Astrocyte (in vitro differentiated cells and primary cell): ENCODE data around the gene BOD1. TPM values are rescaled to one million over a fixed set of nuclear protein-coding genes. Genes with fewer than 3 reads are reported as not detected.

Experiments used
- DNase-seq: peaks from one replicate; pipeline ENCODE4 v3.0.0-alpha.2; 2010; ENCODE audit warnings: low read depth
- FAIRE-seq: peaks from 2 replicates; lab custom pipeline; 2011; peaks lifted over from hg19 to GRCh38; lab: Jason Lieb, UNC
- H2AFZ ChIP-seq: 2 replicates; pipeline ENCODE4 v1.6.0; 2012; ENCODE audit warnings: low read depth, low read length, inconsistent platforms
- H3K27ac ChIP-seq: 2 replicates; pipeline ENCODE4 v1.5.1; 2011; ENCODE audit warnings: low read depth, low read length, inconsistent platforms
- H3K27me3 ChIP-seq: 2 replicates; pipeline ENCODE4 v1.6.0; 2011; ENCODE audit warnings: low read length, inconsistent platforms; ENCODE audit not compliant: insufficient read depth
- H3K36me3 ChIP-seq: 2 replicates; pipeline ENCODE4 v1.5.1; 2011; ENCODE audit warnings: low read length, inconsistent platforms; ENCODE audit not compliant: insufficient read depth
- H3K4me1 ChIP-seq: 2 replicates; pipeline ENCODE4 v1.5.1; 2011; ENCODE audit warnings: low read length, inconsistent platforms; ENCODE audit not compliant: insufficient read depth
- H3K4me2 ChIP-seq: 2 replicates; pipeline ENCODE4 v1.6.0; 2012; ENCODE audit warnings: low read length, inconsistent platforms
- H3K4me3 ChIP-seq: 2 replicates; pipeline ENCODE4 v1.5.1; 2011; ENCODE audit warnings: low read depth, mild to moderate bottlenecking, low read length, inconsistent platforms; ENCODE audit not compliant: insufficient read depth
- H3K79me2 ChIP-seq: 2 replicates; pipeline ENCODE4 v1.6.0; 2012; ENCODE audit warnings: mild to moderate bottlenecking, low read length, inconsistent platforms; ENCODE audit not compliant: insufficient read depth
- H3K9ac ChIP-seq: 2 replicates; pipeline ENCODE4 v1.6.0; 2012; ENCODE audit warnings: mild to moderate bottlenecking, low read length, inconsistent platforms
- H3K9me3 ChIP-seq: 2 replicates; pipeline ENCODE4 v1.5.1; 2012; ENCODE audit warnings: low read depth, mild to moderate bottlenecking, low read length, inconsistent platforms; ENCODE audit not compliant: insufficient read depth
- H4K20me1 ChIP-seq: 2 replicates; pipeline ENCODE4 v1.6.0; 2012; ENCODE audit warnings: low read length, inconsistent platforms; ENCODE audit not compliant: insufficient read depth
- H3K27ac Mint-ChIP-seq: one replicate; pipeline ENCODE4 v1.8.0; 2021; ENCODE audit warnings: mild to moderate bottlenecking, mixed read lengths; ENCODE audit not compliant: unreplicated experiment
- H3K27me3 Mint-ChIP-seq: one replicate; pipeline ENCODE4 v1.8.0; 2021; ENCODE audit warnings: low read depth, mixed read lengths; ENCODE audit not compliant: unreplicated experiment
- H3K36me3 Mint-ChIP-seq: one replicate; pipeline ENCODE4 v1.8.0; 2021; ENCODE audit warnings: low read depth, mixed read lengths; ENCODE audit not compliant: unreplicated experiment
- H3K4me1 Mint-ChIP-seq: one replicate; pipeline ENCODE4 v1.8.0; 2021; ENCODE audit warnings: low read depth, mixed read lengths; ENCODE audit not compliant: unreplicated experiment
- H3K4me3 Mint-ChIP-seq: one replicate; pipeline ENCODE4 v1.8.0; 2021; ENCODE audit warnings: mild to moderate bottlenecking, moderate library complexity, mixed read lengths; ENCODE audit not compliant: unreplicated experiment
- H3K9me3 Mint-ChIP-seq: one replicate; pipeline ENCODE4 v1.8.0; 2021; ENCODE audit warnings: mild to moderate bottlenecking, mixed read lengths; ENCODE audit not compliant: unreplicated experiment
- EZH2 ChIP-seq: IDR thresholded peaks from 2 replicates; pipeline ENCODE4 v1.6.1; 2012; ENCODE audit warnings: mild to moderate bottlenecking, low read length, inconsistent platforms; ENCODE audit not compliant: insufficient read depth
- total RNA-seq: library from RNA; stranded (reverse); gene quantifications from 2 replicates; pipeline ENCODE4 v1.2.1, GENCODE V29; 2021
- TF ChIP-seq, protein P1 (sequence below): IDR thresholded peaks from 2 replicates; pipeline ENCODE4 v1.5.1; 2011; ENCODE audit warnings: low read depth, mild to moderate bottlenecking, inconsistent platforms, low read length, moderate library complexity; ENCODE audit not compliant: insufficient read depth

The BOD1 gene
- total RNA-seq, 1 donor from 2014 or later: 76.8 TPM

DNA sequence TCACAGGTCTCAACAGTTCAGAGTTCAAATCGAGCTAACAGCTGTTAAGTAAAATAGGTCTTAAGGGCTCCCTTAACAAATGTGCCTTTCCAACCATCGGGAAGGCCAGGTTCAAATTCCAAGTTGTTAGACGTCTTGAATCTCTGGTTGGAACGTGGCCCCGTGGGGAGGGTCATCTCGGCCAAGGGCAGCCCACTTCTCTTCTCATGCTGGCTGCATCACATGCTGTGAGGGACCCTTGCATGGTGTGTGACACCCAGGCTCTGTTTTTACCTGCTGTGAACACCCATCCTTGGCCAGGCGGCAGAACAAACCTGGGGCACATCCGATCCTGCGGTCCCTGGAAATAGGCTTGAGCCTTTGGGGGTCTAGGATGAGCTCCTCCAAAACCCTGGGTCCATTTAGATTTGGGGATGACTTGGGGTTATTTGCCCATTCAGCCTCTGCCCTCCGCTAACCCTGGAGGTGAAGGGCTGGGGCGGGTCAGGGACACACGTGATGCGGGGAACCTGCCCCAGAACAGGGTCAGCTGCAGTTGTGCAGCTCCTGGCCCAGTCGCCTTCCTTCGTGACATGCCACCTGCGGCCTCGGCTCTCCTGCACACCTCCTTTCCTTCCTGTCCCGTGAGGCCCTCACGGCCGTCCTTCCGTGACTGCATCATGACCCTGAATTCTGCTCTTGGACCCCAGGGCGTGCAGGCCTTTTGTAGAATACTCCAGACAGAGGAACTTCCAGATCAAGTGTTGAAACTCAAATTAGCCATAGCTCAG lies 45.9 kb downstream of the BOD1 start:
- Histone ChIP-seq H3K9ac (no peak overlapping the region), H3K27me3 (no peaks in the 10 kb centered on the region), H3K9me3 (no peaks in the 10 kb centered on the region), H3K36me3 (no peaks in the 10 kb centered on the region), H3K79me2 (no peaks in the 10 kb centered on the region), H2AFZ (no peak overlapping the region), H4K20me1 (no peaks in the 10 kb centered on the region), H3K4me3 (no peak overlapping the region), H3K27ac (no peak overlapping the region), H3K4me1 (peaks cover 6% of the 10 kb centered on the region), H3K4me2 (no peak overlapping the region)
- Mint-ChIP-seq H3K27me3 (peaks cover 14% of the 10 kb centered on the region), H3K4me3 (no peak overlapping the region), H3K36me3 (peaks cover 2% of the 10 kb centered on the region), H3K9me3 (peaks cover 18% of the 10 kb centered on the region), H3K4me1 (peaks cover 2% of the 10 kb centered on the region), H3K27ac (no peak overlapping the region)
- no peak for DNase-seq
- FAIRE-seq: no peak
- TF ChIP-seq, protein P1, sequence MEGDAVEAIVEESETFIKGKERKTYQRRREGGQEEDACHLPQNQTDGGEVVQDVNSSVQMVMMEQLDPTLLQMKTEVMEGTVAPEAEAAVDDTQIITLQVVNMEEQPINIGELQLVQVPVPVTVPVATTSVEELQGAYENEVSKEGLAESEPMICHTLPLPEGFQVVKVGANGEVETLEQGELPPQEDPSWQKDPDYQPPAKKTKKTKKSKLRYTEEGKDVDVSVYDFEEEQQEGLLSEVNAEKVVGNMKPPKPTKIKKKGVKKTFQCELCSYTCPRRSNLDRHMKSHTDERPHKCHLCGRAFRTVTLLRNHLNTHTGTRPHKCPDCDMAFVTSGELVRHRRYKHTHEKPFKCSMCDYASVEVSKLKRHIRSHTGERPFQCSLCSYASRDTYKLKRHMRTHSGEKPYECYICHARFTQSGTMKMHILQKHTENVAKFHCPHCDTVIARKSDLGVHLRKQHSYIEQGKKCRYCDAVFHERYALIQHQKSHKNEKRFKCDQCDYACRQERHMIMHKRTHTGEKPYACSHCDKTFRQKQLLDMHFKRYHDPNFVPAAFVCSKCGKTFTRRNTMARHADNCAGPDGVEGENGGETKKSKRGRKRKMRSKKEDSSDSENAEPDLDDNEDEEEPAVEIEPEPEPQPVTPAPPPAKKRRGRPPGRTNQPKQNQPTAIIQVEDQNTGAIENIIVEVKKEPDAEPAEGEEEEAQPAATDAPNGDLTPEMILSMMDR: no peak
- no peak for TF ChIP-seq EZH2

DNA sequence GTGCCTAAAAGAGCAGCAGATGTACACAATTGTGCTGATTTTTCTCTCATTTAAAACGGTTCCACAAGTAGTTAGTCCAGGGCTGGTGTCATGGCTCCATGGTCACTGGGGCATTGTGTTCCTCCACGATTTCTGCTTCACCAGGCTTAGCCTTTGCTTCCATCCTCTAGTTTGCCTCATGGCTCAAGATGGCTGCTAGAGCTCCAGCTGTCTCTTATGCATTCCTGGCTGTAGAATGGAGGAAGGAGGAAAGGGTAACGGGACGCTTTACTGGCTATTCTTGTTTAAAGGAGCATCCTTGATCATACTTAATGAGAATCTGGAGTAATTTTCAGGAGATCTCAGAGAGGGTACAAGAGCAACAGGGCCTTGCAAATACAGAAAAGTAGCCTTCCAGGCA lies 47.7 kb downstream of the BOD1 start:
- H3K36me3 ChIP-seq: no peaks in the 10 kb centered on the region
- H3K27ac ChIP-seq: no peak overlapping the region
- H3K4me1 ChIP-seq: peaks cover 6% of the 10 kb centered on the region
- H3K27me3 ChIP-seq: no peaks in the 10 kb centered on the region
- H2AFZ ChIP-seq: no peak overlapping the region
- Mint-ChIP-seq H3K4me3 (no peak overlapping the region), H3K36me3 (peaks cover 2% of the 10 kb centered on the region), H3K9me3 (peaks cover 18% of the 10 kb centered on the region), H3K27me3 (peaks cover 10% of the 10 kb centered on the region), H3K4me1 (peaks cover 2% of the 10 kb centered on the region), H3K27ac (no peak overlapping the region)
- H3K9me3 ChIP-seq: no peaks in the 10 kb centered on the region
- FAIRE-seq (no peak), DNase-seq (no peak)
- no peaks in the 10 kb centered on the region for H3K79me2 ChIP-seq
- H3K4me2 ChIP-seq: no peak overlapping the region
- H3K9ac ChIP-seq: no peak overlapping the region
- no peak overlapping the region for H3K4me3 ChIP-seq
- TF ChIP-seq, protein P1: no peak
- TF ChIP-seq EZH2: no peak
- no peaks in the 10 kb centered on the region for H4K20me1 ChIP-seq

DNA sequence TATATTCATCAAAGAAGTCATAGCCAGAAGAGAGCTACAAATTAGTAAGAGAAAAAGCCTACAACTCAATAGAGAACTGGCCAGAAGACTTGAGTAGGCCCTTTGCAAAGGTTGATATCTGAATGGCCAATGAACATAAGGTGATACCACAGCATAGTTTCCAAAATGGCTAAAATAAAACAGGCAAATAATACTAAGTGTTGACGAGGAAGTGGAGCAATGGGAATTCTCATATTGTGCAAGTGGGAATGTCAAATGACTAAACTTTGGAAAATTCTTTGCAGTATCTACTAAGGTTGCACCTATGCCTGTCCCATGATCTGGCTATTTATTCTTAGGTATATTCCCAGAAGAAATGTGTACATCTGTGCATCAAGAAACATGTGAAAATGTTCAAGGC lies 48.3 kb downstream of the BOD1 start:
- FAIRE-seq: no peak
- Histone ChIP-seq H3K9ac (no peak overlapping the region), H3K36me3 (no peaks in the 10 kb centered on the region), H3K4me2 (no peak overlapping the region), H3K4me1 (peaks cover 6% of the 10 kb centered on the region), H3K9me3 (no peaks in the 10 kb centered on the region), H3K79me2 (no peaks in the 10 kb centered on the region), H4K20me1 (no peaks in the 10 kb centered on the region), H3K27ac (no peak overlapping the region), H2AFZ (no peak overlapping the region), H3K27me3 (no peaks in the 10 kb centered on the region), H3K4me3 (no peak overlapping the region)
- DNase-seq: no peak
- H3K4me3 Mint-ChIP-seq: no peak overlapping the region
- peaks cover 18% of the 10 kb centered on the region for H3K9me3 Mint-ChIP-seq
- H3K36me3 Mint-ChIP-seq: peaks cover 2% of the 10 kb centered on the region
- TF ChIP-seq EZH2: no peak
- TF ChIP-seq, protein P1: no peak
- H3K4me1 Mint-ChIP-seq: peaks cover 2% of the 10 kb centered on the region
- H3K27me3 Mint-ChIP-seq: peaks cover 10% of the 10 kb centered on the region
- H3K27ac Mint-ChIP-seq: no peak overlapping the region
